K562 (cell line): ENCODE results near the gene ZBTB38.

ENCODE experiments used
- CHD1 ChIP-seq: fragments of 200-600 bp; sonication (generic); IDR thresholded peaks from one replicate; pipeline ENCODE4 v1.6.1; 2012; ENCODE audit warnings: mild to moderate bottlenecking, moderate library complexity, low read length, inconsistent platforms
- CTCF ChIP-seq, 3 experiments: IDR thresholded peaks in 2 of 3; conservative IDR thresholded peaks in 1 of 3; 2 replicates each; pipeline ENCODE4 v1.5.1; 2011 to 2012; ENCODE audit warnings: low read length in 3 of 3, mild to moderate bottlenecking in 3 of 3, control low read depth in 2 of 3, improper control_type of control experiment in 1 of 3, inconsistent platforms in 1 of 3, low read depth in 1 of 3, mixed read lengths in 1 of 3, moderate library complexity in 1 of 3; ENCODE audit not compliant: insufficient read depth in 2 of 3
- JUNB ChIP-seq: fragments of 450-650 bp; formaldehyde crosslinking; conservative IDR thresholded peaks from 2 replicates; pipeline ENCODE4 v1.4.0; 2020; ENCODE audit warnings: mild to moderate bottlenecking
- PATZ1 ChIP-seq: fragments of 250-450 bp; sonication (Bioruptor Pico); IDR thresholded peaks from 2 replicates; pipeline ENCODE4 v1.5.0; 2020; ENCODE audit warnings: mild to moderate bottlenecking, borderline replicate concordance
- PHB2 ChIP-seq: fragments of 450-650 bp; IDR thresholded peaks from 2 replicates; pipeline ENCODE4 v1.6.1; 2017; ENCODE audit warnings: low read depth
- TAF1 ChIP-seq: IDR thresholded peaks from 2 replicates; pipeline ENCODE4 v1.6.1; 2011; ENCODE audit warnings: mild to moderate bottlenecking, low read length, moderate library complexity; ENCODE audit not compliant: insufficient read depth, control insufficient read depth, severe bottlenecking; ENCODE audit errors: extremely low read depth
- THRA ChIP-seq: fragments of 450-650 bp; IDR thresholded peaks from 2 replicates; pipeline ENCODE4 v1.6.1; 2017; ENCODE audit warnings: mild to moderate bottlenecking, moderate library complexity
- USF1 ChIP-seq: sonication (generic); formaldehyde crosslinking; IDR thresholded peaks from 2 replicates; pipeline ENCODE4 v1.9.0; 2022; ENCODE audit warnings: mild to moderate bottlenecking, missing genetic modification reagents
- TF ChIP-seq, protein P1 (sequence below): fragments of 250-450 bp; sonication (Bioruptor Pico); IDR thresholded peaks from 2 replicates; pipeline ENCODE4 v1.8.0; 2022; ENCODE audit warnings: moderate library complexity, mild to moderate bottlenecking, inconsistent platforms

- TF ChIP-seq CTCF (IDR thresholded peaks at IDR 0.05 in 2 of 3, conservative IDR thresholded peaks at IDR 0.05 in 1 of 3; ENCODE audit: insufficient read depth in 2 of 3, low read depth in 1 of 3, low read length in 3 of 3) (no peak), CHD1 (no peak), PATZ1 (CRISPR knock-in tag) (no peak), PHB2 (no peak), THRA (no peak), TAF1 (no peak), USF1 (CRISPR knock-in tag) (no peak), JUNB (no peak)
- TF ChIP-seq, protein P1, sequence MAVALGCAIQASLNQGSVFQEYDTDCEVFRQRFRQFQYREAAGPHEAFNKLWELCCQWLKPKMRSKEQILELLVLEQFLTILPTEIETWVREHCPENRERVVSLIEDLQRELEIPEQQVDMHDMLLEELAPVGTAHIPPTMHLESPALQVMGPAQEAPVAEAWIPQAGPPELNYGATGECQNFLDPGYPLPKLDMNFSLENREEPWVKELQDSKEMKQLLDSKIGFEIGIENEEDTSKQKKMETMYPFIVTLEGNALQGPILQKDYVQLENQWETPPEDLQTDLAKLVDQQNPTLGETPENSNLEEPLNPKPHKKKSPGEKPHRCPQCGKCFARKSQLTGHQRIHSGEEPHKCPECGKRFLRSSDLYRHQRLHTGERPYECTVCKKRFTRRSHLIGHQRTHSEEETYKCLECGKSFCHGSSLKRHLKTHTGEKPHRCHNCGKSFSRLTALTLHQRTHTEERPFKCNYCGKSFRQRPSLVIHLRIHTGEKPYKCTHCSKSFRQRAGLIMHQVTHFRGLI = no peak
These were observed 30.3 kb upstream of the ZBTB38 start for GRCh38 chr3:141337991-141338390.
